RWPE1 (cell line): ENCODE data around the gene TENM4.
A peak's percentile ranks its signal among the peaks of the same experiment; 100 is the strongest.

Experiments
- CTCF ChIA-PET: fragments of 350-600 bp; sonication (Branson Sonifier 250); formaldehyde crosslinking; extraction: SDS; loops from one replicate; lab custom pipeline; 2021; lab: Yijun Ruan, JAX
- POLR2A ChIA-PET: fragments of 400-600 bp; formaldehyde crosslinking; extraction: SDS; loops from one replicate; lab custom pipeline; 2020; ENCODE audit warnings: antibody characterized with exemption; ENCODE audit not compliant: low non-redundant PET; lab: Yijun Ruan, JAX
- DNase-seq: peaks from one replicate; pipeline ENCODE4 v3.0.0; 2012; ENCODE audit warnings: low spot score
- H3K27ac ChIP-seq: fragments of 450-650 bp; 2 replicates; pipeline ENCODE4 v1.5.1; 2017
- TF ChIP-seq, protein P1 (sequence below): fragments of 450-650 bp; conservative IDR thresholded peaks from 2 replicates; pipeline ENCODE4 v1.5.1; 2017; ENCODE audit warnings: low read depth, mild to moderate bottlenecking

Gene TENM4

DNA sequence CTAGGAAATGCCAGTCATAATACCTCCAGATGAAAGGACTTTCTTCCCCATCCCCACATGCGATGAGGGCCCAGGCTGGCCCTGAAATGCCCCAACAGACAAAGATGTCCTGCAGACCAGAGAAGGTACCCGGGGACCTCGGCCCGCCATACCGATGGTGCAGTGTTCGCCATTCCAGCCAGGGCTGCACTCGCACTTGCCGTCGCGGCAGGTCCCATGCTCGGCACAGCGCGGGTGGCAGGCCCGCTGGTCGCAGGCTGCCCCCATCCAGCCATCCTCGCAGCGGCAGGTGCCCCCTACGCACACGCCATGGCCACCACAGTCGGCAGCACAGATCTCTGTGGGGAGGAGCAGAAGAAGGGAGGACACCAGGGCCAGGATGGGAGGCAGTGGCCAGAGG lies 654.1 kb downstream of the TENM4 start:
- DNase-seq: no peak
- H3K27ac ChIP-seq: no peak overlapping the region
- POLR2A ChIA-PET: no interaction called here

DNA sequence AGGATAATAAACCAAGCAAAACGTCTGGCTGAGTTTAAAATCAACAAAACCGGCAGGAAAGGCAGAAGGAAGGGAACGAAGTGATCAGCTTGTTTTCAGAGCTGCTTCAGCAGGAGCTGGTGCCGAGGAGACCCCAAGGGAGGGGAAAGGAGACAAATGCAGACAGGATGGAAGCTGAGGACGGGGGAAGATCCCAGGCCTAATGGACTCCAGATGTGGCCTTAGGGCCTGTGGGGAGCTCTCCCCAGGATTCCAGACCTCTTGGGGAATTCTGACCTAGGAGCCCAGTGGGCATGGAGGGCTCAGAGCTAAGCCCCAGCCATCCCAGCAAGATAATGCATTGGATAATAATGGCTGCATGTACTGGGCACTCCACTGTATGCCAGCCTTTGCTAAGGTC lies 654.7 kb downstream of the TENM4 start:
- no peak for DNase-seq
- POLR2A ChIA-PET: no interaction called here
- TF ChIP-seq, protein P1, sequence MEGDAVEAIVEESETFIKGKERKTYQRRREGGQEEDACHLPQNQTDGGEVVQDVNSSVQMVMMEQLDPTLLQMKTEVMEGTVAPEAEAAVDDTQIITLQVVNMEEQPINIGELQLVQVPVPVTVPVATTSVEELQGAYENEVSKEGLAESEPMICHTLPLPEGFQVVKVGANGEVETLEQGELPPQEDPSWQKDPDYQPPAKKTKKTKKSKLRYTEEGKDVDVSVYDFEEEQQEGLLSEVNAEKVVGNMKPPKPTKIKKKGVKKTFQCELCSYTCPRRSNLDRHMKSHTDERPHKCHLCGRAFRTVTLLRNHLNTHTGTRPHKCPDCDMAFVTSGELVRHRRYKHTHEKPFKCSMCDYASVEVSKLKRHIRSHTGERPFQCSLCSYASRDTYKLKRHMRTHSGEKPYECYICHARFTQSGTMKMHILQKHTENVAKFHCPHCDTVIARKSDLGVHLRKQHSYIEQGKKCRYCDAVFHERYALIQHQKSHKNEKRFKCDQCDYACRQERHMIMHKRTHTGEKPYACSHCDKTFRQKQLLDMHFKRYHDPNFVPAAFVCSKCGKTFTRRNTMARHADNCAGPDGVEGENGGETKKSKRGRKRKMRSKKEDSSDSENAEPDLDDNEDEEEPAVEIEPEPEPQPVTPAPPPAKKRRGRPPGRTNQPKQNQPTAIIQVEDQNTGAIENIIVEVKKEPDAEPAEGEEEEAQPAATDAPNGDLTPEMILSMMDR: no peak
- H3K27ac ChIP-seq: no peak overlapping the region
- CTCF ChIA-PET: interaction anchor here (0.6 to 1.0 kb wide), 2 partner anchors 148 to 614 kb away, joined by 4 to 6 read pairs; no protein-coding TSS in a partner anchor

More for the DNA sequence above, 654.1 kb downstream of the TENM4 start:
- TF ChIP-seq, protein P1: no peak
- CTCF ChIA-PET: no interaction called here

DNA sequence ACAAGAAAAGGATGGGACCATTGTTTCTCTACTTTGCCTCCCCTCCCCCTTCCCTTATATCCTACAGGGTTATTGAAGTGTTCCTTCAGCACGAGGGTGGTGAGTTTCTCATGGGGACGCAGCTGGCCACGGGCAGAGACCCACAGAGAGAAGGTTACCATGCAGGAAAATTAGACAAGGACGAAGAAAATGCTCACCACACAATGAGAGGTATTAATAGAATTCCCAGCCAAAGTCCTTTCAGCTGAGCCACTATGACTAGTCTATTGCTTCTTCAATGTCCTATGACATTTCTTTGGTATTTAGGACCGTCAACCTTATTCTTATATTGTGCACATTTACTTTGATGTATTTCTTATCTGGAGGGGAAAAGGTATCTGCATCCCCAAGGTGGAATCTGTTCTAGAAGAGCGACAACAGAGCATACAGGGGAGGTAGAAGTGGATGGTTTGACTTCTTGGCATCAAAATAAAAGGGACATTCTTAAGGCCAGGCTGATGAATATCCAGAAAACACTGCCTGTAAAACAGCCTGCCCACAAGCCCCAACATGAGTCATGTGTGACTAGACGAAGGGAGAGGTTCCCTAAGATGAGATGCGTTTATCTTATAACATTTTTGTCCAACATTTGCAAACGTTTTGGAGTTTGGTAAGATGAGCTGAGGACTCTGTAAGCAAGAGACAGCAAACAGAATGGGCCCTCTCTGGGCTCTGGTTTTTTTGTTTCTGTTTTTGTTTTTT lies 656.3 kb downstream of the TENM4 start:
- ChIA-PET CTCF (no interaction called here), POLR2A (no interaction called here)
- peak; percentile 21 for DNase-seq
- TF ChIP-seq, protein P1: no peak
- no peak overlapping the region for H3K27ac ChIP-seq

DNA sequence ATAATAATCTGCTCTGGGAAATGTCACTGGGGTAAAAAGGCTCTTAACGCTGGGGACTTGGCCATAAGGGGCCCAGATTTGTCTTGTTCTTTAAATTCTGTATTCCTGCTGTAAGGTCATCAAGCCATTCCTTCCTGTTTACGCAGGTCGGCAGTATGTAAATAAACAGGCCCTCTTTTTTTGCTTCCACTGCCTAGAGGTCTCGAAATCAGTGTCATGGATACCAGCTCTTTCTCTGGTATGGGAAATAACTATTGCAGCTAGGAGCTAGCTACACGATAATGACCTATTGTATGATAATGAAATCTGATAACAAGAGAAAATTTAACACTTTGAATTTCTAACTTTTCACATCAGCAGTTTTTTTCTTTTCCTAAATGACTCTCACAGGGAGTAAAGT lies 657.0 kb downstream of the TENM4 start:
- ChIA-PET CTCF (no interaction called here), POLR2A (no interaction called here)
- TF ChIP-seq, protein P1: no peak
- DNase-seq: no peak
- H3K27ac ChIP-seq: no peak overlapping the region

DNA sequence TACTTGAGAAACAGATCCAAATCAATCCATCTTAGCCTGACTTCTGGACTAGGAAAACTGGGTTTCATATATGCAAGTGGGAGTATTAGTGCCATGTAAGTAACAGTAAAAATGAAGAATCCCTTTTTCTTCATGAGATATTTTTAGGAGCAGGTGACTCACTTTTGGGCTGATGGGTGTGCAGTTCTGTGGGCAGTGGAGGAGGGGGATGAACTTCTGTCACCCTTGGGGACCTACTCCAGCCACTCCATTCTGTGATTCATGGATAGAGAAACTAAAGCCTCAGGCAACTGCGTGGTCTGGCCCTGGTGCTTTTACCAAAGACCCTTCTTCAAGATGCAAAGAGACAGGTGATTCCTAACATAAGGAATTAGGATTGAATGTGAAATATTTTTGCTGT lies 657.5 kb downstream of the TENM4 start:
- POLR2A ChIA-PET: no interaction called here
- TF ChIP-seq, protein P1: no peak
- DNase-seq: no peak
- CTCF ChIA-PET: interaction anchor here (0.6 to 0.8 kb wide), 3 partner anchors 19 to 1239 kb away, joined by 3 read pairs; no protein-coding TSS in a partner anchor
- H3K27ac ChIP-seq: no peak overlapping the region

DNA sequence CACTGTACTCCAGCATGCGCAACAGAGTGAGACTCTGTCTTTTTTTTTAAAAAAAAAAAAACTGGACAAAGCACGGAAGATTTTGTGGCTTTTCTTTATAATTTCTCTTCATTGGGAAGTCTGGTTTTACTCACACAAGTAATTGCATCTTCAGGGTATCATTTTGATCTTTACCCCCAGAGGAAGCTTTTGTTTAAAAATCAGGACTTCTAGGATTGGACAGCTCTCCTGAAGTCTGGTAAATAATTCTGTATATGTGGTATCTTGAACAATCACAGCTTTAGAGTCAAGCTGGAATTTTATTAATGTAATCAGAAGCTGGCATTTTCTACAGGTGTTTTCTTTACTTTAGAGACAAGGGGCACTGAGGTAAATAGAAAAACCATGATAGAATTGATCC lies 658.1 kb downstream of the TENM4 start:
- POLR2A ChIA-PET: no interaction called here
- no peak overlapping the region for H3K27ac ChIP-seq
- no peak for DNase-seq
- TF ChIP-seq, protein P1: no peak
- CTCF ChIA-PET: interaction anchor here (0.6 to 0.8 kb wide), 3 partner anchors 18 to 1239 kb away, joined by 3 read pairs; no protein-coding TSS in a partner anchor
